Stimulated activated naive CD4-positive, alpha-beta T cell (primary cell): ENCODE results near the gene MPZL1.
"Not testable (repeated sequence)": the region's sequence is repeated elsewhere in the genome, so short reads cannot be mapped to it uniquely, and the experiment has no call there.

Experiments used
- DNase-seq, 6 experiments: peaks; one replicate each; lab custom pipeline; 2025; lab: John Stamatoyannopoulos, UW

Gene MPZL1

GRCh38 chr1:167719715-167720421, 1.9 kb upstream of the MPZL1 start:
- not testable (repeated sequence) for DNase-seq

- no peak for DNase-seq
Observed at GRCh38 chr1:167720965-167721616, 691 bp upstream of the MPZL1 start.

GRCh38 chr1:167722152-167722869, 529 bp downstream of the MPZL1 start:
- peak in 2 of 6 experiments; percentile 37 to 39 for DNase-seq

- DNase-seq = no peak
Observed at GRCh38 chr1:167722870-167723251, 1.1 kb downstream of the MPZL1 start.

- no peak for DNase-seq
Observed at GRCh38 chr1:167723707-167724323, 2.0 kb downstream of the MPZL1 start.

- no peak for DNase-seq
Observed at GRCh38 chr1:167726008-167726407, 4.2 kb downstream of the MPZL1 start.

GRCh38 chr1:167728818-167729410, 7.1 kb downstream of the MPZL1 start:
- no peak for DNase-seq

GRCh38 chr1:167734227-167734626, 12.4 kb downstream of the MPZL1 start:
- DNase-seq = no peak

GRCh38 chr1:167734841-167735240, 13.1 kb downstream of the MPZL1 start:
- no peak for DNase-seq

- DNase-seq = no peak
Observed at GRCh38 chr1:167737169-167737568, 15.4 kb downstream of the MPZL1 start.

- no peak for DNase-seq
Observed at GRCh38 chr1:167738158-167738557, 16.4 kb downstream of the MPZL1 start.

- DNase-seq = no peak
Observed at GRCh38 chr1:167739752-167740151, 18.0 kb downstream of the MPZL1 start.

GRCh38 chr1:167741103-167741502, 19.3 kb downstream of the MPZL1 start:
- DNase-seq = not testable (repeated sequence)

GRCh38 chr1:167742392-167743057, 20.7 kb downstream of the MPZL1 start:
- not testable (repeated sequence) for DNase-seq

- no peak for DNase-seq
Observed at GRCh38 chr1:167744901-167745300, 23.1 kb downstream of the MPZL1 start.

GRCh38 chr1:167746013-167746672, 24.4 kb downstream of the MPZL1 start:
- DNase-seq = no peak

GRCh38 chr1:167746988-167747655, 25.3 kb downstream of the MPZL1 start:
- DNase-seq = no peak

- DNase-seq = no peak
Observed at GRCh38 chr1:167747988-167748387, 26.2 kb downstream of the MPZL1 start.

GRCh38 chr1:167748906-167749305, 27.1 kb downstream of the MPZL1 start:
- DNase-seq = no peak

- no peak for DNase-seq
Observed at GRCh38 chr1:167749741-167750140, 28.0 kb downstream of the MPZL1 start.

- DNase-seq = no peak
Observed at GRCh38 chr1:167750641-167751040, 28.9 kb downstream of the MPZL1 start.
